Activated CD8-positive, alpha-beta memory T cell treated with anti-CD3 and anti-CD28 coated beads for 36 hours (primary cell): ENCODE measurements around the gene TMEM131. TPM values are rescaled to one million over a fixed set of nuclear protein-coding genes. Genes with fewer than 3 reads are reported as not detected.

Source experiments
- CTCF ChIA-PET: fragments of 350-600 bp; sonication (Branson Sonifier 250); formaldehyde crosslinking; loops from one replicate; lab custom pipeline; 2021; ENCODE audit warnings: antibody characterized with exemption; lab: Charles Lee
- POLR2A ChIA-PET: fragments of 350-600 bp; sonication (Branson Sonifier 250); formaldehyde crosslinking; loops from one replicate; lab custom pipeline; 2021; ENCODE audit warnings: antibody characterized with exemption; lab: Charles Lee
- total RNA-seq, 2 experiments: library from RNA; stranded (reverse); gene quantifications; one replicate each; pipeline ENCODE4 v1.2.3, GENCODE V29; 2021

The TMEM131 gene
- total RNA-seq, 2 experiments from 2014 or later: 34.9 to 37.9 TPM

DNA sequence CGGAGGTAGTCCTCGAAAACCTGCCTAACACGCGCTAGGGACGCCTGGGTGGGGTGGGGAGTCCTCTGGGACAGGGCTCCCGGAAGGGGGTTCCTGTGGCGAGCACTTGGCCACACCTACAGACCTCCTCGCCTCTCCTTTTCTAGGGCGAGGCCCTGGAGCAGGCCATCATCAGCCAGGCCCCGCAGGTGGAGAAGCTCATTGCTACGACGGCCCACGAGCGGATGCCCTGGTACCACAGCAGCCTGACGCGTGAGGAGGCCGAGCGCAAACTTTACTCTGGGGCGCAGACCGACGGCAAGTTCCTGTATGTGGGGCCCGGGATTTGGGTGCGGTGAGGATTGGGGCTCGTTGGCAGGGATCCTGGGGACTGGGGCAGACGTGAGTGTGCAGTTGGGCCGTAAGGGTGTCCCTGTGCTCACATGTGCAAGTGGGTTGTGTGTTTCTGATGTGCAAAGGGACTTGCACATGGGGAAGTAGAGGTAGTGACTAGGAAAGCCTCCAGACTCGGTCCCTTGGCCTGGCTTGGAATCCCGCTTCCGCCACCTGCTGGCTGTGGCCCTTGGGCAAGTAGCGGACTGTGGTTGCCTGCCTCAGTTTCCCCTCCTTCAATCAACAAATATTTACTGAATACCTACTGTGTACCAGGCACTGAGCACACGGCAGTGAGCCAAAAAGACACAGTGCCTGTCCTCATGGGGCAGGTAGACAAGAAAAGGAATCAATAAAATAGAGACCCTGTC lies 270.6 kb downstream of the TMEM131 start:
- POLR2A ChIA-PET: no interaction called here
- CTCF ChIA-PET: interaction anchor here (1.0 to 4.9 kb wide), 4 partner anchors 11 to 25 kb away, joined by 3 to 16 read pairs (median 5); no protein-coding TSS in a partner anchor

DNA sequence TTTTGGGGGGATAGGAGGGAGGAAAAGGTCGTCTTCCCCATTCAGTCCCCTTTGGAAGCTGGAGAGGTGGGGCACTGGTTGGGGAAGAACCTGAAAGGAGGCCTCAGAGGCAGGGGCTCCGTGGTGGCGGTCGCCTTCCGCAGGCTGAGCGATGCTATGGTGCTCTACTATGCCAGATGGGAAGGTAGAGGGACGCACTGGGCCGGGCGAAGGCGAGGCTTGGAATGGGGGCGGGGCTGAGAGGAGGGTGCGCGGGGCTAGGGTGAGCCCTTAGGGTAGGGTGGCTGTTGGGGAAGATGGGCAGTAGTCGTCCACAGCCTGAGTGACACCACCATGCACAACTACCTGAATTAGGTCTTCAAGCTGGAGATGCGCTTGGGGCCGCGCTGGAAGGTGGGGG lies 271.2 kb downstream of the TMEM131 start:
- ChIA-PET CTCF (interaction anchor here (1.0 to 4.9 kb wide), 2 partner anchors 10 to 17 kb away, joined by 4 to 16 read pairs; no protein-coding TSS in a partner anchor), POLR2A (no interaction called here)

DNA sequence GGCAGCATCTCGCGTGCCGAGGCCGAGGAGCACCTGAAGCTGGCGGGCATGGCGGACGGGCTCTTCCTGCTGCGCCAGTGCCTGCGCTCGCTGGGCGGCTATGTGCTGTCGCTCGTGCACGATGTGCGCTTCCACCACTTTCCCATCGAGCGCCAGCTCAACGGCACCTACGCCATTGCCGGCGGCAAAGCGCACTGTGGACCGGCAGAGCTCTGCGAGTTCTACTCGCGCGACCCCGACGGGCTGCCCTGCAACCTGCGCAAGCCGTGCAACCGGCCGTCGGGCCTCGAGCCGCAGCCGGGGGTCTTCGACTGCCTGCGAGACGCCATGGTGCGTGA lies 271.7 kb downstream of the TMEM131 start:
- CTCF ChIA-PET: interaction anchor here (1.0 to 4.9 kb wide), 2 partner anchors 10 to 17 kb away, joined by 4 to 16 read pairs; no protein-coding TSS in a partner anchor
- POLR2A ChIA-PET: no interaction called here

DNA sequence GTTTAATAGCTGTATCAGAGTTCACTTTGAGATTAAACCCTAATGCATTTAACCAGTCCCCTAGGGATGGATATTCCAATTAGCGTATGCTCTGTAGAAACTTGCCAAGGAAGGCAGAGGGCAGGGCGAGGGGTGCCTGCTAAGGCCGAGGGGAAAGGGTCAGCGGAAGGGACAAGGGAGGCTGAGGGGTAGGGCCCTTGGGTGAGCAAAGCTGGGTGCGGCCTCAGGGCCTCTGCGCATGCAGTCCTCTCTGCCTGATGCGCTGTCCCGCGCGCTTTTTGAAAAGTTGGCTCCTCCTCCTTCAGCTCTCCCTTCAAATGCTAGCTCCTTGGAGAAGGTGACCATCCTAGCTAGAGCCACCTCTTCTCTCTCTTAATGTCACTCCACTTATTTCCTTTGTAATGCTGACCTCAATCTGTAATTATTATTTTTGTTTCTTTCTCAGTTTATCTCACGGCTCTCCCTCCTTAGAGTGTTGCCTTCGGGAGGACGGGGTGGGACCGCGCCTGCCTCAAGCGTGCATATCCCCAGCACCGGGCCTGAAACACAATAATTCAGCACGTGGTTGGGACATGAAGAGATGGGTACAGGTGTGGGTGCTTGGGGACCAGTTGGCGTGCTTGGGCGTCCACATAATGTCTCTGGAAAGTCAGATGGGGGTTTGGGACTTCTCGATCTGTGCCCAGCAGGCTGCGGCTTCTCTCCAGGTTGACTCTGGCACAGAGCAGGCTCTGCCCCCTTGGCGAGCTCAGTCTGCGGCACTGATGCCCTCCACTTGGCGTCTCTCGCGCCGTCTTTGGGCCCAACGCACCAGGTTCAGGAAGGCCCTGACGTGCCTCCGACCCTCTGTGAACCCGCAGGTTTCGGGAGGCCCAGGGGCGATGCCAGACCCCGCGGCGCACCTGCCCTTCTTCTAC lies 272.3 kb downstream of the TMEM131 start:
- CTCF ChIA-PET: interaction anchor here (1.0 to 4.9 kb wide), 2 partner anchors 9 to 18 kb away, joined by 4 to 16 read pairs; no protein-coding TSS in a partner anchor
- POLR2A ChIA-PET: no interaction called here

DNA sequence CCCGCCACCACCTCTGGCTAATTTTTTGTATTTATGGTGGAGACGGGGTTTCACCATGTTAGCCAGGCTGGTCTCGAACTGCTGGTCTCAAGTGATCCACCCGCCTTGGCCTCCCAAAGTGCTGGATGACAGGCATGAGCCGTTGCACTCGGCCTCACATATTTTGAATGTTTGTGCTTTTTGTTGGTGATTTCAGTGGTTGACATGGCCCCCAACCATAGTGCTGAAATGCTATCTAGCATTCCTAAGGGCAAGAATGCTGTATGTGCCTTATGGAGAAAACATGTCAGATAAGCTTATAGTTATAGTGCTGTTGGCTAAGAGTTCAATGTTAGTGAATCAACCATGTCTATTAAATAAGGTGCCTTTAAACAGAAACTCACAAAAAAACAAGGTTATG lies 273.5 kb downstream of the TMEM131 start:
- ChIA-PET POLR2A (interaction anchor here (0.7 kb wide), 1 partner anchor 8 kb away, joined by 3 read pairs; no protein-coding TSS in a partner anchor), CTCF (interaction anchor here (1.5 kb wide), 1 partner anchor 10 kb away, joined by 6 read pairs; the partner anchor contains the start of gene ZAP70)

DNA sequence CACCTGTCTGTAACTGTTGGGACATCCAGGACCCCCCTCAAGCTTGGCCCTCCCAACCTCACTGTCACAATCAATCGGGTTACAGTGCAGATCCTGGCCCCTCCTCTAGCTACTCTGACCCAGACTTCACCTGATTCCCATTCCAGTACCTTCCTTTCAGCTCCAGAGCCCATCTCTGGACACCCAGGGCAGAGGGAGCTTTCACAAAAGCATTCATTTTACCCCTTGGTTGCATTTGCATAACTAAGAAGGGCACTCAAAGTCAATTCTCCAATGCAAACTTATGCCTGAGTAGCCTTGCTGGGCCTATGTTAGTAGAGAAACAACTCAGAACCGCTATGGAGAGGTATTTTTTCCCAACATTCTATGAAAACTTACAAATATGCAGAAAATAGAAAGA lies 275.0 kb downstream of the TMEM131 start:
- ChIA-PET POLR2A (no interaction called here), CTCF (interaction anchor here (0.9 kb wide), 2 partner anchors 21 kb away, joined by 3 to 4 read pairs; no protein-coding TSS in a partner anchor)

DNA sequence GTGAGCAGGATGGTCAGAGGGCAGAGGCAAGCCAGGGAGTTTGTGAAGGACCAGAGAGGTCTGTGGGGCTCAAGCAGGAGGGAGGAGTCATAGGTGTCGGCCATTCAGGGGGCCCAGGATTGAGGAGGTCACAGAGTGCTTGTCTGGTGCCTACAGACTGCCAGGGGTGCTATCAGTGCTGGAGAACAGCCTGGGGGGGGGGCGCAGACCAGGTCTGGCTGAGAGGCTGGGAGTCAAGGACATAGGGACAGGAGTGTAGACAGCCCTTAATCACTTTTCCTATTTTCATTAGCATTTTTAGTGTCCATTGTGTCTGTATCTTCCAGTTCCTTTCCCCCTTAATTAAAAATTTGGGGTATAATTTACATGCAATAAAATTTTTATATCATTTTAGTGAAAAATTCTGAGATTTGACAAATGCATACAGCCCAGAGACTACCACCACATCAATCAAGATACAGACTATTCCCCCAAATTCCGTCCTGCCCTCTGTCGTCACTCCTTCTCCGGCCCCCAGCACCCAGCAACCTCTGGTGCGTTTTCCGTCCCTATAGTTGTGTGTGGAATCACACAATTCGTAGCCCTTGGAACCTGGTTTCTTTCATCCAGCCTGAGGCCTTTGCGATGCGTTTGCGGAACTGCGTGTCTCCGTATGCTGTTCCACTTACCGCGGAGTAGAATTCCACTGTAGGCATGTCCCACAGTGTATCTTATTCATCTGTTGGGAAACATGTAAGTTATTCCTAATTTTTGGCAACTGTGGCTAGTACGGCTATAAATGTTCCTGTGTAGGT lies 276.2 kb downstream of the TMEM131 start:
- POLR2A ChIA-PET: interaction anchor here (0.6 to 3.2 kb wide), 2 partner anchors 22 to 1087 kb away, joined by 4 to 16 read pairs; no protein-coding TSS in a partner anchor

DNA sequence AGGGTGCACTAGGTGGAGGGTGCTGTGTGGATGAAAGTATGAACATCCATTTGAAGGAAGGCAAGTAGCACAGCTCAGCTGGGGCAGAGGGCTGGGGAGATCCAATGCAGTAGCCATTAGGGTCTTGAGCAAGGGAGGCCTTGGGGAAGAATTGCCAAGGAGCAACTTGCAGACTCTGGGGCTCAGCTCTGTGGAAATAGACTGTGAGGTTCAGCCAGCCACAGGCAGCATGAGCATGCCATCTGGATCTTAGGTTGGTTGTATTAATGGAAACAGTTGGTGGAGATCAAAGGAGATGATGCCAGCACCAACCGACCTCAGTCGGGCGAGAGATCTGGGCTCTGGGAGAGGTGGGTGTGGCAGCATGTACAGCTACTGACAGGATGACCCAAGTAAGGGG lies 276.8 kb downstream of the TMEM131 start:
- POLR2A ChIA-PET: interaction anchor here (0.6 to 3.2 kb wide), 3 partner anchors 23 to 1088 kb away, joined by 3 to 16 read pairs (median 4); no protein-coding TSS in a partner anchor
- CTCF ChIA-PET: interaction anchor here (0.8 to 1.5 kb wide), 5 partner anchors 10 to 129 kb away, joined by 3 to 7 read pairs (median 4); partner anchors contain the start of gene ANKRD36B

More for the DNA sequence above, 276.2 kb downstream of the TMEM131 start:
- CTCF ChIA-PET: interaction anchor here (1.3 to 1.5 kb wide), 4 partner anchors 11 to 129 kb away, joined by 4 to 7 read pairs (median 4); partner anchors contain the start of gene ANKRD36B

DNA sequence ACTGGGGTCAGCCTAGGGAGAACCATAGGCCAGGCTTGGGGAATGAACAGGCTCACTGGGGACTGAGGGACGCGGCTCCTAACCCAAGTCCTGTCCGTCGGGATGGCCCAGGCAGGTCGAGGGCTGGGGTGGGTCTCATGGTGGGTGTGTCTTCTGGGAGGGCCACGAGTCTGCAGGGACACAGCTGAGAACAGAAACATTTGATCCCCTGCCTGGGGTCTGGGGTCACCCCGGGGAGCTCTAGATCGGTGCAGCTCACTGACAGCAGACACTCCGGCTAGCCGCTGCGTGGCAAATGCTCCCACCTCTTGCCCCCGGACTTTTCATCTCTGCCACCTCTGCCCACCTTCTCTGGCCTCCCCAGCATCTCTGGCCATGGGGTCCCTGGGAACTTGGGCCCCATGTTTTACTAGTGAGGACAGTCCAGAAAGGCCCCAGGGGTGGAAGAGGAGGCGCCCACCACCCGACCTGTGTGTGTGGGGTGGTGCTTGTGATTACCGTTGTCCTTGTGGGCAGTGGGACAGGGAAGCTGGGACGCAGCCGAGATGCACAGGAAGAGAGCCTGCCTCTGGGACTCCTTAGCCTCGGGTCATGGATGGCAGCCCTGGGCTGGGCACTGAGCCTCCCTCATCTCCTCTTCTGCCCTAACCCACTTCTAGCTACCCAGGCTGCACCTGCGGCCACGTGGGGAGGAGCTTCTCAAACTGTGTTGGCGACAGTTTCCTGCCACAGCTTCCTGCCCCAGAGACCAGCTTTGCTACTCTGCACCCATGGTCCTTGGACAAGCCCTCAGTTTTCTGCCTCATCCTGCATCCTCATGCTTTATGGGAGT lies 277.5 kb downstream of the TMEM131 start:
- ChIA-PET POLR2A (interaction anchor here (0.6 to 3.2 kb wide), 5 partner anchors 11 to 1088 kb away, joined by 3 to 16 read pairs (median 4); no protein-coding TSS in a partner anchor), CTCF (interaction anchor here (0.7 to 1.5 kb wide), 10 partner anchors 9 to 955 kb away, joined by 3 to 8 read pairs (median 4); partner anchors contain the start of gene ANKRD36B)

DNA sequence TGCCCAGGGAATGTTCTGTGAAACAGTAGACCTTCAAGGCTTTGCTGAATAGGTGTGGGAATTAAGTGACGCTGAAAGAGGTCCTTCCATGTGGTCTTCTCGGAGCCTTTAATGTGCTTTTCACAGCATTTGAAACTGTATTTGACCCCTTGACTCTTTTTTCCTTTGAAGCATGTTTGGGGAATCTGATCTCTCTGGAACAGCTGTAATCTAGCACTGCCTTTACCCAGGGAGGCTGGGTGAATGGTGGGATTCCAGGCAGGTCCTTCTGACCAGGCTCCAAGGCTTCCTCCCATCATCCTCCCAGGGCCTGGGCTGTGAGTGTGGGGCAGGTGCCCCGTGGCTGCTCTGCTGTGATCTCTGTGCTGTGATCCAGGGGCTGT lies 278.1 kb downstream of the TMEM131 start:
- CTCF ChIA-PET: interaction anchor here (0.7 to 1.5 kb wide), 7 partner anchors 9 to 955 kb away, joined by 3 to 8 read pairs (median 3); no protein-coding TSS in a partner anchor
- POLR2A ChIA-PET: interaction anchor here (0.7 to 3.2 kb wide), 4 partner anchors 14 to 31 kb away, joined by 3 to 16 read pairs (median 3); no protein-coding TSS in a partner anchor

DNA sequence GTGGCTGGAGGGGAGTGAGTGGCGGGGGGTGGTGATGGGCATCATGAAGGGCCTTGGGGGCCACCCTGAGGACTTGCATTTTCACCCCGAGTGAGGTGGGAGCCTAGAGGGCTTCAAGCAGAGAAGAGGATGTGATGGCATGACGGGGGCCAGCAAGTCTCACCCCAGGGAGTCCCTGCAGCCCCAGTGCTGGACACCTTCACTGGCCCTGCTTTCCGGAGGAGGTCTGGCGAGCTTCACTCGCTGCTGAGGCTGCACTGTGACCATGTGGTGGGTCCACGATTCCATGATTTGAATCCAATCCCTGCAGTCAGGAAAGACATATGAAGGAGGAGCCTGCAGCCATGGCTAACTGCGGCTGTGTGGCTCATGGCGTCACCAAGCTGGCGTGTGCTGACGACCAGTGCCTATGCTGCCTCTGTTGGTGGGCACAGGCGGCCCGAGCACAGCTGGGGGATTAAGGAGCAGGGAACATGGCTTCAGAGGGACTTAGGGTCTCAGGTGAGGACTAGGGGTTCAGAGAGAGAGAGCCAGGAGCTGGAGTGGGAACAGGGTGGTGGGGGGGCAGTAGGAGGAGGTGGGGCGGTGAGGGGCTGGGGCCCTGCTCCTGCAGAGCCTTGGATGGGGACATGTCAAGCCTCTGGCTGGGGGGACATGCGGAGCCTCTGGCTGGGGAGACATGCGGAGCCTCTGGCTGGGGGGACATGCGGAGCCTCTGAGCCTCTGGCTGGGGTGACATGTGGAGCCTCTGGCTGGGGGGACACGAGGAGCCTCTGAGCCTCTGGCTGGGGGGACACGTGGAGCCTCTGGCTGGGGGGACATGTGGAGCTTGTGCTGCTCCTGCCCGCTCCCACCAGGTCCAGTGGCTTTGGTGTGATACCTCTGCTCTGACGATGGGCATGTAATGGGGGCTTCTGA lies 278.8 kb downstream of the TMEM131 start:
- ChIA-PET POLR2A (interaction anchor here (1.0 to 3.2 kb wide), 3 partner anchors 25 to 54 kb away, joined by 3 to 16 read pairs (median 3); no protein-coding TSS in a partner anchor), CTCF (interaction anchor here (0.7 to 1.5 kb wide), 4 partner anchors 12 to 126 kb away, joined by 3 to 8 read pairs (median 4); no protein-coding TSS in a partner anchor)

DNA sequence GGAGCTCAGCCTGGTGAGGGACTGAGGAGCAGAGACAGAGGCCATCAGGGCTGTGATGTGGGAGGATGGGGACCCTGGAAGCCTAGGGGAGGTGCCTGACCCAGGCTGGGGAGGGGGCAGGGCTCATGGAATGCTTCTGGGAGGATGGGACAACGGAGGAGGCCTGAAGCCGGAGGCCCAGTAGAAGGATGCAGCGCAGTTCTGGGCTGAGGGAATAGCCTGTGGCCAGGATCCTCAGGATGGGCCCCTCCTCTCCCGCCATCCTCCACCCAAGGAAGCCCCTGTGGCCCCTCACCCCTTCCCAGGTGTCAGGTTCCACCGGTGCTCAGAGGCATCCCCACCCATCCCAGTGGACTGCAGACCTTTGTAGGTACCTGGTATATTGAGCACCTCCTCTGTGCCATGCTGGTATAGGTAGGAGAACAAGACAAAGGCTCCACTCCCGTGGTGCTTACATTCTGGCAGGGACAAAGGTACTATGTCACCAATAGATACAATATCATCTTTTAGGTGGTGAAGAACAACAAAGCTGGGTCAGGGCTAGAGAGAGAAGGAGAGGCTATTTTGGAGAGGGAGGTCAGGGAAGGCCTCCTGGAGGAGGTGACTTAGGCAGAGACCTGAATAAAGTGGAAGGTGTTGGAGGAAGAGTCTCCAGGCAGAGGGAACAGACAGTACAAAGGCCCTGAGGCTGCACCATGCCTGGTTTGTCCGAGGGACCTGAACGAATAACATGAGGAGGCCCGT lies 279.6 kb downstream of the TMEM131 start:
- ChIA-PET CTCF (interaction anchor here (1.4 to 4.5 kb wide), 2 partner anchors 25 to 125 kb away, joined by 3 to 35 read pairs; no protein-coding TSS in a partner anchor), POLR2A (interaction anchor here (1.0 to 3.2 kb wide), 2 partner anchors 26 to 53 kb away, joined by 3 to 16 read pairs; no protein-coding TSS in a partner anchor)

DNA sequence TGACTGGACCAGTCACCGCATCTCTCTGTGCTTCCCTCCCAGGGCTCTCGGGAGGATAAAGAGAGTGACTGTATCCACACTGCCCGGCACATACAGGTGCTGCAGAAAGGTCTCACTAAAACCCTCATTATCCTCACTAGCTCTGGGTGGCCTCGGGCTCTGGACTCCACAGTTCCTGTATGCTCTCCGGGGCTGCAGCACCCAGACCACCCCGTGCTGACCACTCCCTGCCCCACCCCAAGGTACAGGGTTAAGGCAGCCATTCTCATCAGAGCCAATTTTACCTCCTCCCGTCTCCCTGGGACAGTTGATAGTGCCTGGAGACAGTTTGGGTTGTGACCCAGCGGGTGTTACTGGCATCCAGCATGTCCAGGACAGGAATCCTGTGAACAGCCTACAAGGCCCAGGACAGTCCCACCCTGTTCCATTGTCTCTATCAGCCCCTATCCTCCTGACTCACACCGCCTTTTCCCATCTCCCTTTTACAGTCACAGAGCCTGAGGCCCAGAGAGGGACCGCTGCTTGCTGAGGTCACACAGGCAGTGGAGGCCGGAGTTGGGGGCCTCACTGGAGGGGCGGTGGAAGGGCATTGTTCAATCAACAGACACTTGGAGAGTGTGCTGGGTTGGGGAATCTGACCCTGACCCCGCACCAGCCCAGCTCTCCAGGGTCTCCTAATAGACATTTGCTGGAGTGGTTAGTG lies 280.6 kb downstream of the TMEM131 start:
- CTCF ChIA-PET: interaction anchor here (0.9 to 7.5 kb wide), 7 partner anchors 9 to 125 kb away, joined by 3 to 53 read pairs (median 9); partner anchors contain the start of genes ANKRD36B and COX5B

More for the DNA sequence above, 280.6 kb downstream of the TMEM131 start:
- POLR2A ChIA-PET: interaction anchor here (1.0 to 2.7 kb wide), 3 partner anchors 33 to 52 kb away, joined by 3 to 18 read pairs (median 8); partner anchors contain the start of gene ACTR1B
